ENCODE results near the gene ZNF440.

DNA sequence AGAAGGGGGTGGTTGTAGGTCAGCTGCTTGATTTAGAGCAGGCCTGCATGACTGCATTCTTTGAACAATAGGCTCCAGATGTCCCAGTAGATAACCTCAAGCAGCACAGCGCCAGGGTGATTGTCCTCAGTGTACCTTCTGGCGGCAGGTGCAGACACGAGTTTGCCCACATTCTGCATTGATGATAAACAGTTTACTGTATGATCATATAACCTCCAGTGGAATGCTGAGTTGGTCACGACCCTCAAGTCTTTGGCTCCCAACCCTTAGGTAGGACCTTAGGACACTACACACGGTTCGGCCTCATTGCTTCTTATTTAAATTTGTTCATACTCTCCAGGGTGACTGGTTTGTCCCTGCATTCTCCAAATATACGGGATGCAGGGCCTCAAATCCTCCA lies 46.6 kb downstream of the ZNF440 start:
- TF ChIP-seq CTBP1 (IDR thresholded peaks at IDR 0.05; ENCODE audit: borderline replicate concordance) (no peak), FOXA1 (IDR thresholded peaks at IDR 0.05) (no peak), TARDBP (IDR thresholded peaks at IDR 0.05) (no peak), ELF4 (IDR thresholded peaks at IDR 0.05) (no peak), SP1 (IDR thresholded peaks at IDR 0.05) (no peak), BHLHE40 (IDR thresholded peaks at IDR 0.05; ENCODE audit: borderline replicate concordance) (no peak), FOXM1 (IDR thresholded peaks at IDR 0.05; ENCODE audit: borderline replicate concordance) (no peak), ZNF384 (IDR thresholded peaks at IDR 0.05) (no peak), L3MBTL2 (conservative IDR thresholded peaks at IDR 0.05) (no peak), NFRKB (IDR thresholded peaks at IDR 0.05) (no peak), SUZ12 (IDR thresholded peaks at IDR 0.05) (no peak)
- TF ChIP-seq, protein P1, sequence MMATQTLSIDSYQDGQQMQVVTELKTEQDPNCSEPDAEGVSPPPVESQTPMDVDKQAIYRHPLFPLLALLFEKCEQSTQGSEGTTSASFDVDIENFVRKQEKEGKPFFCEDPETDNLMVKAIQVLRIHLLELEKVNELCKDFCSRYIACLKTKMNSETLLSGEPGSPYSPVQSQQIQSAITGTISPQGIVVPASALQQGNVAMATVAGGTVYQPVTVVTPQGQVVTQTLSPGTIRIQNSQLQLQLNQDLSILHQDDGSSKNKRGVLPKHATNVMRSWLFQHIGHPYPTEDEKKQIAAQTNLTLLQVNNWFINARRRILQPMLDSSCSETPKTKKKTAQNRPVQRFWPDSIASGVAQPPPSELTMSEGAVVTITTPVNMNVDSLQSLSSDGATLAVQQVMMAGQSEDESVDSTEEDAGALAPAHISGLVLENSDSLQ (IDR thresholded peaks at IDR 0.05) = no peak

Measured in HEK293T (cell line).